Esophagus muscularis mucosa (tissue), 4 donors: ENCODE measurements around the gene DBP. TPM values are rescaled to one million over a fixed set of nuclear protein-coding genes. Genes with fewer than 3 reads are reported as not detected.

ENCODE experiments used
- DNase-seq: peaks from one replicate; pipeline ENCODE4 v3.0.0-alpha.2; 2017; ENCODE audit errors: extremely low spot score
- H3K27ac ChIP-seq, 4 donors: fragments of 200-600 bp; sonication (generic); replicated peaks in 1 of 4; 1 replicate in 3 of 4; 2 replicates in 1 of 4; pipeline ENCODE4 v1.5.1; 2016 to 2019; ENCODE audit warnings: mild to moderate bottlenecking in 1 of 4
- H3K27me3 ChIP-seq, 4 donors: fragments of 200-600 bp; sonication (generic); one replicate each; pipeline versions ENCODE4 v1.5.1 to v1.6.0; 2016 to 2019
- H3K36me3 ChIP-seq, 4 donors: fragments of 200-600 bp; sonication (generic); one replicate each; pipeline ENCODE4 v1.5.1; 2016 to 2019
- H3K4me1 ChIP-seq, 4 donors: fragments of 200-600 bp; sonication (generic); one replicate each; pipeline ENCODE4 v1.5.1; 2016 to 2019
- H3K4me3 ChIP-seq, 4 donors: fragments of 200-600 bp; sonication (generic); 1 replicate in 2 of 4; 2 replicates in 2 of 4; pipeline ENCODE4 v1.5.1; 2016 to 2019; ENCODE audit warnings: mild to moderate bottlenecking in 4 of 4, moderate library complexity in 1 of 4
- H3K9me3 ChIP-seq, 4 donors: fragments of 200-600 bp; sonication (generic); 1 replicate in 3 of 4; 2 replicates in 1 of 4; pipeline ENCODE4 v1.5.1; 2016 to 2019
- CTCF ChIP-seq, 3 experiments: fragments of 200-600 bp in 2 of 3; fragments of 450-650 bp in 1 of 3; sonication (generic) in 2 of 3; IDR thresholded peaks; one replicate each; pipeline ENCODE4 v1.5.1; 2017 to 2019; ENCODE audit warnings: antibody characterized with exemption in 3 of 3, mild to moderate bottlenecking in 2 of 3, moderate library complexity in 1 of 3
- EP300 ChIP-seq: sonication (generic); formaldehyde crosslinking; IDR thresholded peaks from one replicate; pipeline ENCODE4 v1.6.1; 2017; ENCODE audit warnings: antibody characterized with exemption
- POLR2A ChIP-seq: fragments of 450-650 bp; IDR thresholded peaks from one replicate; pipeline ENCODE4 v1.6.1; 2017; ENCODE audit warnings: antibody characterized with exemption, moderate library complexity, mild to moderate bottlenecking, low read depth
- POLR2AphosphoS5 ChIP-seq, 2 donors: sonication (generic); formaldehyde crosslinking; IDR thresholded peaks; one replicate each; pipeline ENCODE4 v1.6.1; 2017; ENCODE audit warnings: antibody characterized with exemption in 2 of 2
- WGBS: methylation state at CpG from one replicate; pipeline ENCODE4 v1.1.5; 2018; 5-methylcytosine and 5-hydroxymethylcytosine counted together
- intact Hi-C: fragments of 100-400 bp; cut with DNase I; formaldehyde crosslinking; loops from one replicate; pipeline ENCODE4 v1.15.1; 2023
- total RNA-seq, 4 donors: library from RNA; depleted of rRNA; stranded (reverse); fragments of >200 nt; gene quantifications; one replicate each; pipeline versions ENCODE4 v1.1.0 to v1.2.1, GENCODE V29; 2016

The DBP gene
- total RNA-seq, 4 donors from 2014 or later, result 3.0 to 9.3 (median 7.2) TPM

DNA sequence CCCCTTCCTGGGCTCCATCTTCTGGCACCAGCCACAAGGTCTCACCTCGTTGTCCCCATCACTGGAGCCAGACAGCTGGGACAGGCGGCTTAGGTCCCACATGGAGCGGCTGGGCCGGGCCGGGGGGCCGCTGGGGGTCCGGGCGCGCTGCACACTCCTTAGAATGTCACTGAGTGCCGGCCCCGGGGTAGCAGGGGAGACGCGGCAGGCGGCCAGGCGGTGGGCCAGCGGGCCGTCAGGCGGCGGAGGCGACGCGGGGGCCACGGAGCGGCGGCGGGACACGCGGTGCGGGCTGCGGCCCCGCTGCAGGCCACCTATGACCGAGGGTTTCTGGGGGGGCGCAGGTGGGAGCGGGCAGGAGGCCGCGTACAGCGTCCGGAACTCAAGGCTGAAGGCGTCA is 33.7 kb downstream of the DBP start:
- TF ChIP-seq CTCF (IDR thresholded peaks at IDR 0.05) (no peak), EP300 (no peak), POLR2AphosphoS5 (IDR thresholded peaks at IDR 0.05) (no peak), POLR2A (no peak)
- Histone ChIP-seq H3K9me3 (no peaks in the 10 kb centered on the region), H3K4me1 (no peaks in the 10 kb centered on the region), H3K4me3 (no peak overlapping the region), H3K36me3 (no peaks in the 10 kb centered on the region), H3K27ac (no peak overlapping the region), H3K27me3 (peaks cover 0 to 25% (median 0%) of the 10 kb centered on the region in 4 donors)
- DNase-seq, result no peak
- 93% methylated on average over 38 of the region's 39 CpGs for WGBS
- intact Hi-C loops, result no loop called here

GRCh38 chr19:48603001-48603400 is 34.2 kb downstream of the DBP start:
- WGBS, result 76% methylated on average over 9 of the region's 9 CpGs
- no peaks in the 10 kb centered on the region for H3K9me3 ChIP-seq
- intact Hi-C loops, result no loop called here
- no peaks in the 10 kb centered on the region for H3K4me1 ChIP-seq
- no peak overlapping the region for H3K4me3 ChIP-seq
- peaks cover 0 to 29% (median 0%) of the 10 kb centered on the region in 4 donors for H3K27me3 ChIP-seq
- no peak for DNase-seq
- H3K36me3 ChIP-seq, result no peaks in the 10 kb centered on the region
- TF ChIP-seq CTCF (IDR thresholded peaks at IDR 0.05), result no peak
- TF ChIP-seq EP300, result no peak
- H3K27ac ChIP-seq, result no peak overlapping the region

GRCh38 chr19:48600679-48601417 is 36.3 kb downstream of the DBP start:
- no peaks in the 10 kb centered on the region for H3K9me3 ChIP-seq
- no peaks in the 10 kb centered on the region for H3K36me3 ChIP-seq
- H3K27me3 ChIP-seq, result peaks cover 0 to 29% (median 0%) of the 10 kb centered on the region in 4 donors
- H3K27ac ChIP-seq, result no peak overlapping the region
- TF ChIP-seq EP300 (no peak), POLR2A (no peak), CTCF (IDR thresholded peaks at IDR 0.05) (no peak), POLR2AphosphoS5 (IDR thresholded peaks at IDR 0.05) (no peak)
- intact Hi-C loops, result no loop called here
- 86% methylated on average over 13 of the region's 21 CpGs for WGBS
- no peak overlapping the region for H3K4me3 ChIP-seq
- no peak for DNase-seq
- H3K4me1 ChIP-seq, result no peaks in the 10 kb centered on the region

- Histone ChIP-seq H3K4me1 (no peaks in the 10 kb centered on the region), H3K27me3 (peaks cover 0 to 29% (median 0%) of the 10 kb centered on the region in 4 donors), H3K36me3 (no peaks in the 10 kb centered on the region), H3K4me3 (no peak overlapping the region), H3K27ac (no peak overlapping the region), H3K9me3 (no peaks in the 10 kb centered on the region)
- intact Hi-C loops, result no loop called here
- WGBS, result 66% methylated on average over 22 of the region's 30 CpGs
- no peak for TF ChIP-seq POLR2AphosphoS5 (IDR thresholded peaks at IDR 0.05)
- no peak for TF ChIP-seq POLR2A
- no peak for TF ChIP-seq EP300
- TF ChIP-seq CTCF (IDR thresholded peaks at IDR 0.05), result no peak
- no peak for DNase-seq
These were observed 38.0 kb downstream of the DBP start for GRCh38 chr19:48598996-48599700.
